HG03442 (cell line): ENCODE data around the gene BTBD2.

Experiments
- ATAC-seq: cut with Tn5 transposase; IDR thresholded peaks from one replicate; pipeline ENCODE4 v1.9.1; 2021; ENCODE audit warnings: mild to moderate bottlenecking, moderate library complexity; ENCODE audit not compliant: unreplicated experiment

The BTBD2 gene

DNA sequence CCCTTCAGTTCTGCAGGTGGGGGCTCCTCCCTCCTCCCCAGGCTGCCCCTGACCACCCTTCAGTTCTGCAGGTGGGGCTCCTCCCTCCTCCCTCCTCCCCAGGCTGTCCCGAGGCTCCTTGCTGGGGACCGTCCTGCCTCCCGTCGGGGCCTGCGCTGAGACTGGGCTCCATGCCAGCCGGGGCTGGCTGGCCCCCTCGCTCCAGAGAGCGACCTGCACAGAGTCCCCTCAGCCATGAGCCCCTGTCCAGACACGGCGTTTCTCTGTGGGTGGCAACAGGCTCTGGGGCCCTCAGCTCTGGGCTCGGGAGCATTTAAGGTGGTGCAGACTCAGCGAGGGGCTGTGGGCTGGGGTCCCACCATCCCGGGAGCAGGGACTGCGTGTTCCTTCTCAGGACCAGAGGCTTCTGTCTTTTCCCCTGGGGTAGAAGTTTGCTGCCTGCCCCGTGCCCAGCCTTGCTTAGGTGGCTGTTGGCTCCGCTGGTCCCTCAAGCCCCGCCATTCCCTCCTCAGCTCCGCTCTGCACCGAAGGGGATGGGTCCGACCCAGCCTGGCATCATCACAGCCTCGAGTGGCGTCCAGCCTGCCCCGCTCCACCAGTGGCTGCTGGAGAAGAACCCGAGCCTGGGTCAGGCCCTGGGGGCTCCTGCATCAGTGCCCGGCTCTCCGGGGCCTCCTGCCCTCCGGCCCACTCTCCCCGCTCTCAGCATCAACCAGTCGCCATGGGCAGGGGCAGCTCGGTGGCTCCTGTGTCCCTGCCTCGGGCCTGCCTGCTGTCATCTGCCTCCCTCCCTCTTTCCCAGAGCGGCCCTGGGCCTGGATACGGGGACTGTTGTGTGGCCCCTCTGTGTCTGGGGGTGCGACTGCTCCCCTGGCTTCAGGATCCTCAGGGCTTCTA lies 47.0 kb downstream of the BTBD2 start:
- no peak for ATAC-seq

DNA sequence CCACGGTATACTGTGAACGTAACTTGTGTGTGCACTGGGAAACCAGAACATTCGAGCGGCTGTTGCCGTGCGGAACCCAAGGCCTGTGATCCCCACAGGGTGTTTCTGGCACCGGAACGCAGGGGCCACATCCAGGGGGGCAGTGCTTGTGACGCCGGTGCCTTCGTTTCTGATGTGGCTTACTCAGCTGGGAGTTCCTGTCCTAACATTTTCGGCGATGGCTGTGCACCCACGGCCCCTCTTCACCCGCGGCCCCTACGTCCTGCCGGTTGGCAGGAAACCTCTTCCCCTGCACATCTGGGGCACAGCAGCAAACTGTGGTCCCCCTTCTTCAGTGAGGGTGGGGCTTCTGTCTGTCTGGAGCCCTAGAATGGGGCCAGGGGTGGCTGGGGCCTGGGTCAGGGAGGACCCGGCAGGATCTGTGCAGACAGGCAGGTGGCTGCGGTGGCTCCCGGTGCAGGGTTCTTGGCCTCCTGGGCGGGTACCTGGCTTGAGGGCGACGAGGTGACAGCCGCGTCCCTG lies 48.4 kb downstream of the BTBD2 start:
- no peak for ATAC-seq

DNA sequence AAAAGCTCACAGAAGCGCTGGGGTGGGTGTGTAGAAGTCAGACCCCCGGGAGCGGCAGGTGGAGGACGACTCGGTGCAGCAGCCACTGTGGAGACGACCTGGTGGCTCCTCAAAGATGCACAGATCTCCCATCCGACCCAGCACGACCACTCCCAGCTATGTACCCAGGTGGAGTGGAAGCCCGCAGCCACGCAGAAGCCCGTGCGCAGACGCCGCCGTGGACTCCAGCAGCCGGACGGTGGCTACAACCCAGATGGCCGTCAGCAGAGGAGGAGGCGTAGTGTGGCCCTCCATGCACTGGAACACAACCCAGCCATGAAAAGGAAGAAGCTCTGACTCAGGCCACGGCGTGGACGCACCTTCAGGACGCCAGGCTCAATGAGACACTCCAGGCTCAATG lies 52.8 kb downstream of the BTBD2 start:
- ATAC-seq, result no peak

GRCh38 chr19:1961000-1961883 lies 54.3 kb downstream of the BTBD2 start:
- ATAC-seq, result no peak

DNA sequence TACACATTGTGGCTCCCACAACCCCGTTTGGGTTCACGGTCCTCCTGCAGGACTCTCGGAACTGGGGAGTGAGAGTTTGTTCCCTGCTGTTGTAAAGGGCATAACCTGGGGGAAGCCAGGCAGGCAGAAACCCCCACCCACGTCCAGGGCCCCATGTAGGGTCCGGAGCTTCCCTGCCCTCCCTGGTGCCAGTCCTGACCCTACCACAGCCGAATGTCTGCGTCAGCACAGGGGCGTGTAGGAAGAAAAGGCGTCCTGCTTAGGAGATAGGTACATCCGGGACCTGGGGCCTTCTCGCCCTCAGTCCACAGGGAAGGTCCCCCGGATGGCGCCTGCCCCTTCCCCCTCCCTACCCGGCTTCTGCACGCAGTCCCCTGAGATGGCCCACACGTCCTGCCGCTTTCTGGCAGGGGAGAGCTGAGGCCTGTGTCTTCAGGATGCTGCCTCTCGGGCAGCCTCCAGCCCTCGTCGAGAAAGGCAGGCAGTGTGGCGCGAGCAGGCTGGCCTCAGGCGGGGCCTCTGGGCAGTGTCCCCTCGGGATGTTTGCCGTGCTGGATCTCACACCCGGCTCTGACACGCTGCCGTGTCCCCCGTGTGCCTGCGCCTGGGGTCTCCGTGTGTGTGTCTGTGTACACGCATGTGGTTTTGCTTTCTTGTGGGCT lies 55.5 kb downstream of the BTBD2 start:
- no peak for ATAC-seq

- no peak for ATAC-seq
Measured at GRCh38 chr19:1957562-1958248, 57.8 kb downstream of the BTBD2 start.

DNA sequence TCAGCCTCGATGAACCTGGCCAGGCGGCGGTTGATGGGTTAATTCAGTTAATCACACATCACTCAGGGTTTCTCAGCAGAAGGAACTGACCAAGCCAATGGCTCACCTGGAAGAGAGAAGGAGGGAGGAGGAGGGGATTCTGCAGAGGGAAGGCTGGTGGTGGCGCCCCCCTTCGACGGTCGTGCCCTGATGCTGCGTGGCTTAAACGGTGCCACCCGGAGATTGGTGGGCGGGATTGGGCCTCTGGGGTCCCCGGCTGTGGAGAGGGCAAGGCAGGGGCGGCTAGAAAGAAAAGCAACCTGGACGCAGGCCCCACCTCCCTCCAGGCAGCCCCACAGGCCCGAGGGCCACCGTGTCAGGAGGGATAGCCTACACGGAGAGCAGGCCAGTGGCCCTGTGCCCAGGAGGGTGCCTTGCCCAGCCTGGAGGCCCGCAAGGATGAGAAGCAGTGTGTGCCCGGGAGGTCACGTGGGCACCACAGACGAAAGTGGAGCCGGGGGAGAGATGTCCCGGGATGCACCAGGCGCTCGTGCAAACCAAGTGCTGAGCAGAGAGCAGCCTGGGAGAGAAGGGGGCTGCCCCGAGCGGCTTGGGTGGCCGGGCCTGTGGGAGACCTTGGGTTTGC lies 58.5 kb downstream of the BTBD2 start:
- ATAC-seq, result no peak

- no peak for ATAC-seq
Measured at GRCh38 chr19:1956122-1956494, 59.4 kb downstream of the BTBD2 start.

- no peak for ATAC-seq
Measured at GRCh38 chr19:1955171-1956121, 60.1 kb downstream of the BTBD2 start.

DNA sequence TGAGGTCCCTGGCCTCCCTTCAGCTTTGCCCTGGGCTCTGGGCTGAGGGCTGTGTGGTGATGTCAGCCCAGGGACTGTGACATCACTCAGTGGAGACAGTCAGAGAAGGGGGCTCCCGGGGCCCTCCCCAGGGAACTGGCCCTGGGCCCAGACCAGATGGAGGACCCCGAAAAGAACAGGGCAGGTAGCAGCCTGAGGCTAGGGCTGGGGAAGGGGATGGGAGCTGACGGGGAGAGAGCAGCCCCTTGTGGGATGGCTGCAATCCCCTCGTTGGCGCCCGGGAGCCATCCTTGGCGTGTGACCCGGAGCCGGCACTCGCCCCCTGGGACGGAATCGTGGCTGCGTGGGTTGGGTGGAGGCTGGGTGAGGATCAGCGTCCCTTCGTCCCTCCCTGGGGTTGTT lies 61.0 kb downstream of the BTBD2 start:
- ATAC-seq, result no peak

DNA sequence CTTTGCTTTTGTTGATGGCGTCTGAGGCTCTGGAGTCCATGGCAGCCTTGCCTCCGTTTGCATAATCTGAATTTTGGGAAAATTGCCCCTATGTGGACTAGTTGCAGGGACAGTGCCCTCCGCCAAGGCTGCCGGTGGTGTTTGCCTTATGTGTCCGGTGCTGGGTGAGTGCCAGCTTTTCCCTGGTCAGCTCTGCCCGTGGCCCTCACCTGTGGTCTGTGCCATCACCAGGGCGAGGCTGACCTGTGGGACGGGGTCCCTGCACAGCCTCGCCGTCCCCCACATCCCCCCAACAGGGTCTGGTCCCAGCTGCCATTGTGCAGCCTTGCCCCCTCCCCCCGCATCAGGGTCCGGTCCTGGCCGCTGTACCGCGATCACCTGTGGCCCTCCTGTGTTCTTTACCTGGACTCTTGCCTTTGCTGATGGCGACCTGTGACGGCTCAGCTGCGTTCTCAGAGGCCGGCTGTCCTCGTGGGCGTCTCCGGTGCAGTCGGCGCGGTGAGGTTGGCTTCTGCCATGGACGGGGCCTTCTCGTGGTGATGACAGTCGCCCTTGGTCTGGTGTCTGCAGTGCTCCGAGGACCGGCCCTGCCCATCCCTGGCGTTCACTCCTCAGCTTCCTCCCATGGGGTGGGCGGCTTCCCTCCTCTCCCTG lies 61.9 kb downstream of the BTBD2 start:
- no peak for ATAC-seq

- ATAC-seq, result no peak
Measured at GRCh38 chr19:1953037-1953436, 62.5 kb downstream of the BTBD2 start.

DNA sequence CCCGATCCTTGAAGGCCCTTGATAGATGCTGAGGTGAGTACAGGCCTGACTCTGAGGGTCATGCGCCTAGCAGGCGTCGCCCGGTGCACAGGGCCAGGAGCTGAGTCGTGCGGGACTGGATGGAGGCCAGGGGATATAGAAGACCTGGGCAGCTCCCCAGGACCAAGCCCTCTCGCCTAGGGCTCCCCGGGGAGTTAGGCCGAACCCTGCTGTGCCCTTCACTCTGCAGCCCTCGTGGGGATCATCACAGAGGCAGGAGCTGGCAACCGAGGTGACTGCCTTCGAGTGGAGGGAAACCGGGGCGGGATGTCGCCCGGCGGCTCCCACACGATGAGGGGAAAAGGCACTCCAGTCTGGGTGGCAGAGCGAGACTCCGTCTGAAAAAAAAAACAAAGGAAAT lies 62.9 kb downstream of the BTBD2 start:
- ATAC-seq, result no peak

- ATAC-seq, result no peak
Measured at GRCh38 chr19:1950640-1951039, 64.9 kb downstream of the BTBD2 start.

DNA sequence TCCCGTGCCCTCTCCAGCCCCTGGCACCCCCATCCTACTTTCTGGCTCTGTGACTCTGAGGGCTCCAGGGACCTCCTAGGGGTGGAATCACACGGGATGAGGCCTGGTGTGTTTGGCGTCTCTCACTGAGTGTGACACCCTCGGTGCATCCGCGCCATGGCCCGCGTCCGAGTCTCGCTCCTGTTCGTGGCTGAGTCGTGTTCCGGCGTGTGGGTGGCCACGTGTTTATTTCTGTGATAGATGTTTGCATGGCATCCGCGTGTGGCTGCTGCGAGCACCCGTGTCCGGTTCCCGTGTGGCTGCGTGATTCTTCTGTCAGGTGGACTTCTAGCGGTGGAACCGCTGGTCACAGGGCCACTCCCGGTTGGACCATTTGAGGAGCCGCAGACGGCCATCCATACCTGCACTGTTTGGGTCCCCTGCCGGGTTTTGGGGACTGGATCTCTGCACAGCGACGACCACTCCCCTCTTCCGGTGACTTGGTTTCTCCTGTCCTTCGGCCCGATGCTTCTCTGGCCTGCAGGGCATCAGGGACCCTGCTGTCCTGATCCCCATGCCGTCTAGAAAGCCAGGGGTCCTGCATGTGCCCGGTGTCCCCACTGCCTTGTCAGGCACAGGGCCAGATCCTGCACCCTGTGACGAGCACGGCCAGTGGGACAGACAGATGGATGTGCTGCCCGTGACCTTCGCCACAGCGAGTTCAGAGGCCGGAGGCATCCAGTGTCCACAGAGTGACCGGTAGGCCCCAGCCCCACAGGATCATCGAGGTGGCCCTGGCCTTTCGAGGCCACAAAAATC lies 66.0 kb downstream of the BTBD2 start:
- no peak for ATAC-seq

GRCh38 chr19:1947651-1948209 lies 67.8 kb downstream of the BTBD2 start:
- ATAC-seq, result no peak

GRCh38 chr19:1945899-1946298 lies 69.6 kb downstream of the BTBD2 start:
- no peak for ATAC-seq
